ENCODE data around the gene RCL1. TPM values are rescaled to one million over a fixed set of nuclear protein-coding genes. Genes with fewer than 3 reads are reported as not detected.
"Not testable (repeated sequence)": the region's sequence is repeated elsewhere in the genome, so short reads cannot be mapped to it uniquely, and the experiment has no call there.

Gene RCL1
- total RNA-seq, 1 donor from 2014 or later, result 17.8 TPM

DNA sequence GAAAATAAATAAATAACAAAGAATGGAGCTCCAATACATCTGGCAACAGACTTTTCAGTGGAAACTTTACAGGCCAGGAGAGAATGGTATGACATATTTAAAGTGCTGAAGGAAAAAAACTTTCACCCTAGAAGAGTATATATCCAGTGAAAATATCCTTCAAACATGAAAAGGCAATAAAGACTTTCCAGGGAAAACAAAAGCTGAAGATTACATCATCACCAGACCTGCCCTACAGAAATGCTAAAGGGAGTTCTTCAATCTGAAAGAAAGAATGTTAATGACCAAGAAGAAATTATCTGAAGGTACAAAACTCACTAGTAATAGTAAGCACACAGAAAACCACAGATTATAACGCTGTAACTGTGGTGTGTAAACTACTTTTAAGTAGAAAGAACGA, 8.3 kb upstream of the RCL1 start:
- DNase-seq, result no peak

DNA sequence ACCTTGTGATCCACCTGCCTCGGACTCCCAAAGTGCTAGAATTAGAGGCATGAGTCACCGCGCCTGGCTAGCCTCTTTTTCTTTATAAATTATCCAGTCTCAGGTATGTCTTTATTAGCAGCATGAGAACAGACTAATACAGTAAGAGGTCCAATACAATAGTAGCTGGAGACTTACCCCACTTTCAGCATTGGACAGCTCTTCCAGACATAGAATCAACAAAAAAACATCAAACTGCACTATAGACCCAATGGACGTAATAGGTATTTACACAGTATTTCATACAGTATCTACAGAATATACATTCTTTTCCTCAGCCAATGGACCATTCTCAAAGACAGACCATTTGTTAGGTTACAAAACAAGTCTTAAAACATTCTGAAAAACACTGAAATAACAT, 6.1 kb upstream of the RCL1 start:
- no peak for DNase-seq

DNA sequence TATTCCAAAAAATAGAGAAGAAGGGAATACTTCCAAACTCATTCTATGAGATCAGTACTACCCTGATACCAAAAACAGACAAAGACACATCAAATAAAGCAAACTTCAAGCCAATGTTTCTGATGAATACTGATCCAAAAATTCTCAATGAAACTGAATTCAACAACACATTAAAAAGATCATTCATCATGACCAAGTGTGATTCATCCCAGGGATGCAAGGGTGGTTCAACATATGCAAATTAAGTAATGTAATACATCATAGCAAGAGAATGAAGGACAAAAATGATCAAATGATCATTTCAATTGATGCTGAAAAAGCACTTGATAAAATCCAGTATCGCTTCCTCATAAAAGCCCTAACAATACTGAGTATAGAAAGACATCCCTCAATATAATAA, 4.9 kb upstream of the RCL1 start:
- no peak for DNase-seq

DNA sequence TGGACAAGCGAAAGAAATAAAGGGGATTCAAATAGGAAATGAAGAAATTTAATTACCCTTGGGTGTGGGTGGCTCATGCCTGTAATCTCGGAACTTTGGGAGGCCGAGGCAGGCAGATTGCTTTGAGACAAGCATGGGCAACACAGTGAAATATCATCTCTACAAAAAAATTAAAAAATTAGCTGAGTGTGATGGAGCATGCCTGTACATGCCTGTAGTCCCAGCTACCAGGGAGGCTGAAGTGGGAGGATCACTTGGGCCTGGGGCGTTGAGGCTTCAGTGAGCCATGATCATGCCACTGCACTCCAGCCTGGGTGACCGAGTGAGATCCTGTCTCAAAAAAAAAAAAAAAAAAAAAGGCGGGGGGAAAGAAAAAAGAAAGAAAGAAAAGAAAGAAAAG, 4.0 kb upstream of the RCL1 start:
- DNase-seq, result no peak

DNA sequence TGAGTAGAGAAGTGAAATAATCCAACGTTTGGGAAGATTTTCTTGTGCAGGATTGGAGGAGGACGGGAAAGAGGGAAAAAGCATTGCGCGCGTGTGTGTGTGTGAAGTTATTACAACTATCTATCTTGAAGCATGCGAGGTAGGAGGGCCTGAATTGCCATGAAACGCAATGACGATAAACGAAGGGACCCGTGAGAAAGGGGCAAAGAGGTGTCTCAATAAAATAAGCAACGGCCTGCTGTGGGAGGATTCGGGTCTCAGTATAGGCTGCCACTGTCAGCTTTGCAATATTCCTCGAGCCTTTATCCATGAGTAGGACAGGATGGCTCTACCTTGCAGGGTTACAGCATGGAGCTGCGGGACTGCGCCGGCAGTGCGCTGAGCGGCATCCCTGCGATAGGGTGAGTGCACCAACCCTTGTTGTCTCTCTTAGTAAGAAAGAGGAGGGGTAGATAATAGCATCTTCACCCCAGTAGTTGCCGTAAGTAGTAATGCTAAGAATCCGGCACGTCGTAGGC, 631 bp upstream of the RCL1 start:
- DNase-seq, result no peak

DNA sequence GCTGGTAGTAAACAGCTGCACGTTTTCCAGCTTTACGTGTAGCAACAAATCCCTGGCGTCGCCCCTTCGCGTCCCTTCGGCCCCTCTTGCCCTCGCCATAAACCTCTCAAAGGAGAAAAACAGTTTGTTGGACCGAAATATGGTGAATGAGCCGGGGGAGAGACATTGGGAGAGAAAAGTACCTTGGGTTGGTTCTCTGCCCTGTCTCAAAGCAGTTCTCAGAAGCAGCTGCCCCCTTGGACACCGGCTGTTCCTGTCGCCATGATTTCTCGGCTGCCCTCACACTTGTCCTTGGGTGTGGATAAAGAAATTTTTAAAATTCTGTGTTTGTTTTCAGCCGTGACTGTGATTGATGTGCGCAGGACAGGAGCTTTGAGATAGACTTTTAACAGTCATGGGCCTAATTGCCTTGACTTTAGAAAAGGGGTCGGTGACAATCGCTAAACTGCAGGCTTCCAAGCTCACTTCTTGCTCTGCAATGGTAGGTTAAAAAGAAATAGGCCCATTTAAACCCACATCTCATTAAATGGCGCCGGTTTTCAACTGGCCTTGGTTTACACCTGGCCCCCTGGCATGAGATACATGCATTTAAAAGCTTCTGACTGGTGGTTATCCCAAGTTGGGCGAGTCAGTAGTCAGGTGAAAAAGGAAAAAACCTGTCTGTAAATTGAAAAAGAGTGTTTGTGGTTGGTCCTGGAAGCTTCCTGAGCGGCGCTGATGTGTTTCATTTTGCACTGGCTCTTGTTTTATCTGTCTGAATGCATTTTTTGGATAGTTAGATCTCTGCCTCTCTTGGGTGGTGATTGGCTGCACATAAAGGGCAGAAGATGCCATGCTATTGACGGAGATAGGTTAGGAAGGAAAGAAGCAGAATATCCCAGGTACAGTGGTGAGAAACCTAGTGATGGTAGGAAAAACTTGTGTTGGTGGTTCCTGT, 983 bp downstream of the RCL1 start:
- DNase-seq, result no peak

DNA sequence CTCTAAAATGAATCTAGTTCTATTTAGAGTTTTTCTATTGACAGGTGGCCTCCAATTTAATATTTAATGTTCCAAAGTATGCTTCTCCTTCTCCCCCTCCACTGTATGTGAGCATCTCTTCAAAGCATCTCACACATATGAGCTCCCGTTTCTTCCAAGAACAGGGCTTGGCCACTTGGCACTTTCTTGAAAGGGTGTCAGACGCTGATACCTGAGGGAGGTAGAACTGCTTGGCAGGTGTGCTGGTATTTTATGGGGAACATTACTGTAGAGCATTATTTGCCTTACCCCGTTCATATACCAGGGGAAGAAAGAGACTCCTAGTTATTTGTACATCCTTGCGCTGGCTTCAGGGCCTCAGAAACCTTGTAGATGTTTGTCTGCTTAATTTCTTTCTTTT, 1.9 kb downstream of the RCL1 start:
- no peak for DNase-seq

DNA sequence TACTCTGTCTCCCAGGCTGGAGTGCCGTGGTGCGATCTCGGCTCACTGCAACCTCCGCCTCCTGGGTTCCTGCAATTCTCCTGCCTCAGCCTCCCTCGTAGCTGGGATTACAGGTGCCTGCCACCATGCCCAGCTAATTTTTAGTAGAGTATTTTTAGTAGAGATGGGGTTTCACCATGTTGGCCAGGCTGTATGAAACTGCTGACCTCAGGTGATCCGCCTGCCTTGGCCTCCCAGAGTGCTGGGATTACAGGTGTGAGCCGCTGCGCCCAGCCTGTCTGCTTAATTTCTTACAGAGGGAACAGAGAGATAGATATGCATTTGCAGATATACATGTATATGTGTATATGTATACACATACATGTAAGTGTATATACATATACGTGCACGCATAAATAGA, 2.4 kb downstream of the RCL1 start:
- not testable (repeated sequence) for DNase-seq

DNA sequence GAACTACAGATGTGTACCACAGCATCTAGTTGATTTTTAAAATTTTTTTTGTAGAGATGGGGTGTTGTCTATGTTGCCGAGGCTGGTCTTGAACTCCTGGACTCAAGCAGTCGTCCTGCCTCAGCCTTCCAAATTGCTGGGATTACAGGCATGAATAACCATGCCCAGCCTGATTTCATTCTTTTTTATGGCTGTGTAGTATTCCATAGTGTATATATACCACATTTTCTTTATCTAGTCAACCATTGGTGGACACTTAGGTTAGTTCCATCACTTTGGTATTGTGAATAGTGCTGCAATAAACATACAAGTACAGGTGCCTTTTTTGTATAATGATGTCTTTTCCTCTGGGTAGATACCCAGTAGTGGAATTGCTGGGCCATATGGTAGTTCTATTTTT, 3.8 kb downstream of the RCL1 start:
- no peak for DNase-seq

DNA sequence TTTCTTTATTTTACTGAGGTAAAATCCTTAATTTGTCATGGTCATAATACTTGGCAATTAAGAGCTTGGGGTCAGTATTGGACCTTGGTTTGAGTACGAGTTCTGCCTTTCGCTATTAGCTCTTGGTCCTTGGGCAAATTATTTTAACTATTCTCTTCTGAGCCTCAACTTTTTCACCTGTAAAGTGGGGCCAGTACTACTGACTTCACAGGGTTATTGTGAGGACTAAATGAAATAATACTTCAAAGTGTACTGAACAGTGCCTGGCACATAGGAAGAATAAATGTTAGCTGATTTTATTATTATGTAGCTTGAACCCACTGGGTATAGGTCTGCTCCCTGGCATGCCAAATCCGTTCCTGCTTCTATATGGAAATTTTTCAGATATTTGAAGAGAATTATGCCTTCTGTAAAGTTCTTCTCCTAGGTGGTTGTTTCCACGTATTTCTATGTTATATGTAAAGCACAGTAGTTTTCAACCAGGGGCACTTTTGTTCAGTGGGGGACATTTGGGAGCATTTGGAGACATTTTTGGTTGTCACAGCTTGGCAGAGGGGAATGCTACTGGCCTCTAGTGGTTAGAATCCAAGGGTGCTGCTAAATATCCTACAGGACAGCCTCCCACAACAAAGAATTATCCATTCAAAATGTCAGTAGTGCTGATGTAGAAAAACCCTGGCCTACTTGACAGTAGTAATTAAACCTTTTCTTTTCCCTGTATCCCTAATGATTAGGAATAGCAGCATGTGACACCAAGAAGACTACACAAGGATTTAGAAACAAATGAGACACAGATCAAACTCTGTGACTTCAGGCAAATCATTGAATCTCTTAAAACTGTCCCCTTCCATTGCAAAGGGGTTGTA, 4.5 kb downstream of the RCL1 start:
- DNase-seq, result no peak

DNA sequence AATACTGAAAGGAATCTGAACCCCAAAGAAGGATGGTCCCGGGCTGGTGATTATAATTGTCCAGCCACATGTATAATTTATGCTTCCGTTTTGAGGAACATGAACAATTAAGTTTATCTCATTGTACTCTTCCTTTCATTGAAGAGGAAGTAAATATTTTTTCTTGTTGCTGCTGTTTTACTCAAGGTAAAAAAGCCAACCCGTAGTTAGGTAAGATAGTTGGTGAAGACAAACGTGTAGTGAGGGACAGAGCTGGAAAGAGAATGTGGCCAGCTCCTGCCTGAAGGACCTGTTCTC, 5.1 kb downstream of the RCL1 start:
- no peak for DNase-seq

DNA sequence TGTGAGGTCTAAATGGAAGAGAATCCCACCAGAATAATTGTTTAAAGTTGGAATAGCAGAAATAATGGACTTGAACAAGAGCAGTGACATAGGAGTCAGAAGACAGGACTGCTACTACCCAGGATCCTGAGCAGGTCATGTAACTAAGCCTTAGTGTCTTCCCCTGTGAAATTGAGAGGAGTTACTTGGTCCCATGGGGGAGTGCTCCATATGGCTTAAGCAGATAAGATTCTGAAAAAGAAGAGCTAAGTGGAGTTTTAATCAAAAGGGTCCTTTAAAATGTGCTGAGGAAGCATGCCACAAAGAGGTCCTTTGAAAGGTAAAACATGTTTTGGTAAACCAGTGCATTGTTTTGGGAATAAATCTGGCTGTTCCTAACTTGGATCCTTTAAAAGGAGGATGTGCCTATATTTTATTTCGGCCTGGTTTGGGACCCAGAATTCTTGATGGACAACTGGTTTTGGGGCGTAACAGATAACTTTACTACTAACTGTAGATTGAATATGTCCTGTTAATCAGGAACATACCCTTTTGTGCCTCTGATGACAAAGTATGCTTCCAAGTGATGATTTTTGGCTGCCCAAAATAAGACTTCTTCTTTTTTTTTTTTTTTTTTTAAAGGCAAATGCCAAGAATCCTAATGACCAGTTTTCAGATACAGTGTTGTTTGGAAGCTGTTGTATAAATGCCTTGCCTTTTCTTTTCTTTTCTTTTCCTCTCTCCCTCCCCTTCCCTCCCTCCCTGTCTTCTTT, 5.7 kb downstream of the RCL1 start:
- DNase-seq, result no peak

DNA sequence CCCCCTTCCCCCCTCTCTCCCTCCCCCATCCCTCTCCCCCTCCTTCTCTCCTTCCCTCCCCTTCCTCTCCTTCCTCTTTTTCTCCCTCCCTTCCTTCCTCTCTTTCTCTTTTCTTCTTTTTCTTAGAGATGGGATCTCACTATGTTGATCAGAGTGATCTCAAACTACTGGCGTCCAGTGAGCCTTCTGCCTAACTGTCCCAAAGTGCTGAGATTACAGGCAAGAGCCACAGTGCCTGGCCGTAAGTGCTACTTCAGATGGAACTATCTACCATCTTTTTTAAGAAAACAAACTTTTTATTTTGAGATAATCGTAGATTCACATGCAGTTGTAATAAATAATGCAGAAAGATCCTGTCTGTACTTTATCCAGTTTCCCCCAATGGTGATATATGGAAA, 6.3 kb downstream of the RCL1 start:
- no peak for DNase-seq

DNA sequence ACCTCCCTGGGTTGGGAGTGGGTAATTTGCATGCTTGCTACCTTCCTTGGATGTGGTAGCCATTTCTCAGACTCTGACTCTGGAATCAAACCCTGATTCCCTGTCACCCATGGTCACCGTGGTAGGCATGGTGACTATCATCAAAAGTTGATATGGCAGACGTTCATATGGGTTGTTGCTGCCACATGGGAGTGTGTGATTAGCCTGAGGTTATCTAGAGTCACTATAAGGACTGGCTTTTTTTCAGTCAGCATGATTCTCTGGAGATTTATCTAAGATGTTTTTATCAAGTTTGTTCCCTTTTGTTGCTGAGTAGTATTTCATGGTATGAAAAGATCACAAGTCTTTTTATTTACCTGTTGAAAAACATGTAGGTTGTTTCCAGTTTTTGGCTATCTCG, 7.0 kb downstream of the RCL1 start:
- DNase-seq, result no peak

DNA sequence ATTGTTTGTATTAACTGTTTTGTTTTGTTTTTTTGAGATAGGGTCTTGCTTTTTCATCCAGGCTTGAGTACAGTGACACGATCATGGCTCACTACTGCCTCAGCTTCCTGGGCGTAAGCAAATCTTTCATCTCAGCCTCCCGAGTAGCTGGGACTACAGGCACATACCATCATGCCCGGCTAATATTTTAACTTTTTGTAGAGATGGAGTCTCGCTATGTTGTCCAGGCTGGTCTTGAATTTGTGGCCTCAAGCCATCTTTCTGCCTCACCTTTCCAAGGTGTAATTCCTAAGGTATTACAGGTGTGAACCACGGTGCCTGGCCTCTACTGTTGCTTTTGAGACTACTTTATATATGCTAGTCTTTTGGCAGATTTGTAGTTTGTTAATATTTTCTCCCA, 8.4 kb downstream of the RCL1 start:
- DNase-seq, result no peak

DNA sequence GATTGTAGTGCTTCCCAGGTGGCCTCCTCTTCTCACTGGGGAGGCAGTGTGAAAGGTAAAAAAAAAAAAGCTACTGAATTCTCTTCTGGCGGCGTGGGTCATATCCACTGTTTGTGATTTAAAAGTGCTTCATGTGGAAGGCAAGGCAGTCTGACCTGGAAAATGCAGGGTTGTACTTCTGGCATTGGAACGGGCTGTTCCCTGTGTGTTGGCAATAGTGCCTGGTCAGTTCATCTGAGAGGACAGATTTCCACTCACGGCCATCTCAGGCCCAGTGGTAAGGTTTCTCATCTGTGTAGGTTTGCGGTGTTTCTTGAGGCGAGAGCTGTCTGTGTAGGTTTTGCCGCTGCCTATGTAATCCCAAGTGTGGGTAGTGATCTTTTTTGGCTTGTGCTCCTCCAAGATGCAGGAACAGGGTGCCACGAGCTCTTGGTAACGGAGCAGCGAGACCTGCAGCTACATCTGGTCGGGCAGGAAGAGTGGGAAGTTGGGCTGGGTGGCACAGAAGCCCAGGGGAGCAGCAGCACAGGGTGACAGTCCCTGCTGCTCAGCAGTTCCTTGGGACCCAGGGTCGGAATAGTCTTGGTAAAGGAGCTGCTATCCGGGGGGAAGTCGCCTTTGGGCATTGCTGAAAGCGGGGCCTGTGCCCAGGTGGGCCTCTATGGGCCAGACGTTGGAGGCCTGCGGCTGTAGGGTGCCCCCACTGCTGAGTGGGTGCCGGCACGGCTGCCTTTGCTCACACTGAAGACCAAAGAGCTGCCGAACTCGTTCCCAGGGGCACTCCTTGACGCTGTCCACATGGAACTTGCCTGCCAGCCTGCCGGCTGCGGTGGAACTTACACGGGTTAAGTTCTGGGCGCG, 11.2 kb downstream of the RCL1 start:
- DNase-seq, result no peak

DNA sequence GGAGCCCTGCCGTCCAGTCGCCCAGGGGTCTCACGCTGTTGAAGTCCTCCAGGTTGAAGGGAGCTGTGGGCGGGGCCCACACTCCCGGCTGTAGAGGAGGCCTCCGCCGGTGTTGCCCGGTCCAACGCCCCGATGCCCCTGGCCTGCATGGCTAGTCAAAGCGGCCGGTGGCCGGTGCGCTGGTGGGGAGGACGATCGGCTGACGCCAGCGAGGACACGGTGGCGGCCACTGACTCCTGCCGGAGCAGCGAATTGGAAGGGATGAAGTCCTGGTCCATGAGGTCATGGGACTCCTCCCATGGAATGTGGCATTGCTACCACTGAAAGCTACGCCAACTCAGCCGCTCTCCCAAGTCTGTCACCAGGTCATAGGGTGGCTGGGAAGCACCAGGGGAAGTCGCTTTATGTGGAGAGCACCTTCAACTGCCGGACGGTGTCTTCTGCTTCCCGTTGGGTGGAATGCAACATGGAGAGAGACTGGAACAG, 11.8 kb downstream of the RCL1 start:
- no peak for DNase-seq

DNA sequence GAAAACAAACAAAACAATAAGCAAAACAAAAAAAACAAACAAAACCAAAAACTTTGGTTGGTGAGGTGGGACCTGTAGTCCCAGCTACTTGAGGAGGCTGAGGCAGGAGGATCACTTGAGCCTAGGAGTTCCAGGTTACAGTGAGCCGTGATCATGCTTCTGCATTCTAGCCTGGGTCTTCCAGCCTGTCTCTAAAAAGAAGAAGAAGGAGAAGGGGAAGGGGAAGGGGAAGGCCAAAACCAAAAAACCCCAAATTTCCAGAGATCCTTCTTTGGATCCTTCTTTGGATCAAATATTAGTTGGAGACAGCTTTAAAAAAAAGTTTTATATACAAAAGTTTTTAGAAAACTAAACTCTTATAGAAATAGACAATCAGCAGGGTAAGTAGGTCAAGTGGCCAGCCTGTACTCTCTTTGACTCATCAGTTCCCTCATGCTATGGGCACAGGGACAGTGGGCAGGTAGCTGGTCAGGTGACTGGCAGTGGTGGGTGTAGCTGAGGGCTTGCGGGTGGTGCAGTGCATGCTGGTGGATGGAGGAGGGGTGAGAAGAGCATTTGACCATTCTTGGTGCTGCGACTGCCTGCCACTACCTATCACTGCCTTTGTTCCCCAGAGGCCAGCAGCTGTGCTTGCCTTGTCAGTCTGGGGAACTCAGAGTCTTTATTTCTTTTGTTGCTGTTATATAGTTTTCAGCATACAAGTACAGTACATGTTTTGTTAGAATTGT, 12.6 kb downstream of the RCL1 start:
- DNase-seq, result no peak

DNA sequence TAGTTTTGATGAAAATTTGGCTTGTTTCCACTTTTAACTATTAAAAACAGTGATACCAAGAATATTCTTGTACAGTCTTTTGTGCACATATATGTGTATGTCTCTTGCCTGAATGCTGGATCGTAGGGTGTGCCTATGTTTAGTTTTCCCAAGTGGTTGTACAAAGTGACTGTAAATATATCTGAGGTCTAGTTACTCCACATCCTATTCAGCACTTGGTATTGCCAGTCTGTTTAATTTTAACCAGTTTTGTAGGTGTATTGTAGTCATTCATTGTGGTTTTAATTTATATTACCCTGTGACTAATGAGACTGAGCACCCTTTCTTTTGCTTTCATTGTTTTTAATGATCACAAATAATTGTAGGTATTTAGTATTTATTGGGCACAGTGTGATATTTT, 17.8 kb downstream of the RCL1 start:
- DNase-seq, result no peak

DNA sequence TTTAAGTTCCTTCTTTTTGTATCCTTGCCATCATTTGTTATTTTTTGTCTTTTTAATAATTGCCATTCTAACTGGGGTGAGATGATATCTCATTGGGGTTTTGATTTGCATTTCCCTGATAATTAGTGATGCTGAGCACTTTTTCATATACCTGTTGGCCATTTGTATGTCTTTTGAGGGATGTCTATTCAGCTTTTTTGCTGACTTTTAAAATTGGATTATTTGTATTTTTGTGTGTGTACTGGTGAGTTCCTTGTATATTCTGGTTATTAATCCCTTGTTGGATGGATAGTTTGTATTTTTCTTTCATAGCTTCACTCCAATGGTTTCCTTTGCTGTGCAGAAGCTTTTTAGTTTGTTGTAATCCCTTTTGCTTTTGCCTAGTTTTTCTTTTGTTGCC, 19.1 kb downstream of the RCL1 start:
- DNase-seq, result no peak

DNA sequence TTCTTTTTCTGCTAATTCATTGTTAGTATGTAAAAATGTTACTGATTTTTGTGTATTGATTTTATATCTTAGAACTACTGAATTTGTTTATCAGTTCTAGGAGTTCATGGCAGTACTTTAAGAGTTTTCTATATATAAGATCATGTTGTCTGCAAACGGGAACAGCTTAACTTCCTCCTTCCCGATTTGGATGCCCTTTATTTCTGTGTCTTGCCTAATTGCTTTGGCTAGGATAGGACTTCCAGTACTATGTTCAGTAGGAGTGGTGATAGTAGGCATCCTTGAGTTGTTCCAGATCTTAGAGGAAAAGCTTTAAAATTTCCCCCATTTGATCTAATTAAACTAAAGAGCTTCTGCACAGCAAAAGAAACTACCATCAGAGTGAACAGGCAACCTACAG, 20.1 kb downstream of the RCL1 start:
- no peak for DNase-seq
